Spleen (tissue), 11 donors: ENCODE results near the gene SPAG17. TPM values are rescaled to one million over a fixed set of nuclear protein-coding genes. Genes with fewer than 3 reads are reported as not detected.

Source experiments
- DNase-seq: peaks from one replicate; pipeline ENCODE4 v3.0.0-alpha.2; 2020
- H3K27ac ChIP-seq, 8 donors: fragments of 200-600 bp; sonication (generic) in 7 of 8; 1 replicate in 4 of 8; 2 replicates in 4 of 8; pipeline versions ENCODE4 v1.5.0 to v1.8.0; 2016 to 2021; ENCODE audit warnings: inconsistent platforms in 4 of 8, mild to moderate bottlenecking in 4 of 8, moderate library complexity in 1 of 8
- H3K27me3 ChIP-seq, 7 donors: fragments of 200-600 bp; sonication (generic) in 6 of 7; replicated peaks in 1 of 7; 1 replicate in 4 of 7; 2 replicates in 3 of 7; pipeline versions ENCODE4 v1.5.0 to v1.8.0; 2016 to 2021; ENCODE audit warnings: inconsistent platforms in 3 of 7, mild to moderate bottlenecking in 1 of 7
- H3K36me3 ChIP-seq, 6 donors: fragments of 200-600 bp; sonication (generic) in 5 of 6; 1 replicate in 4 of 6; 2 replicates in 2 of 6; pipeline versions ENCODE4 v1.5.0 to v1.8.0; 2016 to 2021; ENCODE audit warnings: inconsistent platforms in 2 of 6
- H3K4me1 ChIP-seq, 6 donors: fragments of 200-600 bp; sonication (generic) in 5 of 6; 1 replicate in 3 of 6; 2 replicates in 3 of 6; pipeline versions ENCODE4 v1.5.0 to v1.8.0; 2016 to 2021; ENCODE audit warnings: inconsistent platforms in 3 of 6
- H3K4me3 ChIP-seq, 8 donors: fragments of 200-600 bp; sonication (generic) in 7 of 8; 1 replicate in 4 of 8; 2 replicates in 4 of 8; pipeline versions ENCODE4 v1.5.0 to v1.8.0; 2016 to 2021; ENCODE audit warnings: inconsistent platforms in 4 of 8, mild to moderate bottlenecking in 4 of 8, moderate library complexity in 2 of 8
- H3K9me3 ChIP-seq, 8 donors: fragments of 200-600 bp; sonication (generic) in 7 of 8; 1 replicate in 4 of 8; 2 replicates in 4 of 8; pipeline versions ENCODE4 v1.5.0 to v1.8.0; 2016 to 2021; ENCODE audit warnings: inconsistent platforms in 4 of 8
- CTCF ChIP-seq, 11 experiments: fragments of 200-600 bp in 7 of 11; fragments of 450-650 bp in 4 of 11; sonication (generic) in 4 of 11; IDR thresholded peaks in 8 of 11; conservative IDR thresholded peaks in 3 of 11; 1 replicate in 7 of 11; 2 replicates in 4 of 11; pipeline versions ENCODE4 v1.4.0 to v1.8.0; 2016 to 2021; ENCODE audit warnings: antibody characterized with exemption in 11 of 11, inconsistent platforms in 4 of 11, mild to moderate bottlenecking in 1 of 11
- POLR2A ChIP-seq, 3 donors: fragments of 450-650 bp; IDR thresholded peaks; one replicate each; pipeline ENCODE4 v1.5.1; 2017; ENCODE audit warnings: antibody characterized with exemption in 3 of 3, mild to moderate bottlenecking in 1 of 3
- POLR2AphosphoS5 ChIP-seq, 3 donors: sonication (generic); formaldehyde crosslinking; IDR thresholded peaks; one replicate each; pipeline ENCODE4 v1.5.1; 2017; ENCODE audit warnings: antibody characterized with exemption in 3 of 3
- WGBS, 5 donors: extraction: QIAGEN DNeasy Blood & Tissue Kit in 3 of 5; methylation state at CpG; one replicate each; pipeline versions ENCODE4 v1.1.5 to v1.1.7; 2013 to 2018; 5-methylcytosine and 5-hydroxymethylcytosine counted together
- intact Hi-C: fragments of 100-400 bp; cut with DNase I; formaldehyde crosslinking; loops from one replicate; pipeline ENCODE4 v1.15.0; 2023; ENCODE audit warnings: low total_unique reads
- polyA plus RNA-seq, 3 donors: library from polyadenylated mRNA; stranded (reverse); fragments of 200-250 nt; gene quantifications; one replicate each; pipeline ENCODE4 v1.2.1, GENCODE V29; 2013
- total RNA-seq, 7 donors: library from RNA; depleted of rRNA in 3 of 7; stranded (reverse); fragments of >200 nt in 3 of 7; fragmentation: NEBNext Ultra II Directional in 4 of 7; extraction: Animal tissue kit (Norgen Biotek cat#: 25700) in 4 of 7; gene quantifications; one replicate each; pipeline versions ENCODE4 v1.1.0 to v1.2.1, GENCODE V29; 2016 to 2021
- donor health status: healthy with polysubstance abuse.
- donor health status: DM: no; HTN: no; CAD: no; lungs with moderate emphysema.
- donor health status: DM: no; HTN: no; CAD: no.
- donor health status: Bipolar disorder and iron deficiency.
- donor health status: healthy.
- donor health status: DM: no; HTN: no; CAD: no.
- donor health status: DM: yes; HTN: yes; CAD: no.

The SPAG17 gene
- total and polyA plus RNA-seq, 10 donors, result under 0.01 to 0.91 (median 0.28) TPM; not detected in 5

- H3K9me3 ChIP-seq, result no peaks in the 10 kb centered on the region
- no peaks in the 10 kb centered on the region for H3K4me1 ChIP-seq
- 86 to 93% (median 89%) methylated on average over 3 of the region's 3 CpGs for WGBS, 5 donors
- TF ChIP-seq POLR2AphosphoS5 (IDR thresholded peaks at IDR 0.05) (no peak), CTCF (IDR thresholded peaks at IDR 0.05 in 8 of 11, conservative IDR thresholded peaks at IDR 0.05 in 3 of 11) (no peak), POLR2A (IDR thresholded peaks at IDR 0.05) (no peak)
- H3K27ac ChIP-seq, result no peak overlapping the region
- peaks cover 0 to 8% (median 0%) of the 10 kb centered on the region in 7 donors for H3K27me3 ChIP-seq
- no peak for DNase-seq
- no peak overlapping the region for H3K4me3 ChIP-seq
- intact Hi-C loops, result no loop called here
- no peaks in the 10 kb centered on the region for H3K36me3 ChIP-seq
Observed at GRCh38 chr1:118137900-118138299, 47.1 kb downstream of the SPAG17 start.

DNA sequence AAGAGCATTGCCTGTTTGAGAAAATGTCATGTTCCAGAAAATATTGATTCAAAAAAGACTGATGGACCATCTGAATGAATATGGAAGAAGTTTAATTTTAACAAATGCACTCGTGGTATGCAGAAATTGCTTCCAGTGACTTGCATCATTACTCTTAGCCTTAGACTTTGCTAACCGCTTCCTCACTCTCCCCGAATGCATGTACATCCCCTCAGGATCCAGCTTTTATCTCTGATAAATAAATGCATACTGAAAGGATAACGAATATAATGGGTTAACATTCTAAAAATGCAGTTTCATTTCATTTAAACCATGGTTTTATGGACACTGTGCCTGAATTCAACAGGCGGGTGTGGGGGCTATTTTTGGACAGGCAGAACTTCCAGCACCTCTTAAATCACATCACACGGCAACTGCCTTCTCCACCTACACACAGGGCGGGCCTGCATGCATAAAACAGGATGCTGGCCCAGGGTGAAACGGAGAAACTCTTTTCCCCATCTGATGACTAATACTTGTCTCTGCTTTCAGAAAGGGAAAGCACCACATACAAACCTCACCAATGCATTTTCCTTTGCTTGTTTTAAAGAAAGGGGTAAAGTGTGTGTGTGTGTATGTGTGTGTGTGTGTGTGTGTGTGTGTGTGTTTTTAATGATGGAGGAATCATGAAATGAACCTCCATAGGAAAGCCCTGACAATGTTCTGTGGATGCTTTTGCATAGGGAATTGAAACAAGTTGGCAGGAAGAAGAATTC is 48.7 kb downstream of the SPAG17 start:
- no peak for DNase-seq
- 25 to 31% (median 28%) methylated on average over 8 of the region's 8 CpGs for WGBS, 5 donors

GRCh38 chr1:118132000-118132399 is 53.0 kb downstream of the SPAG17 start:
- Histone ChIP-seq H3K9me3 (no peaks in the 10 kb centered on the region), H3K4me3 (no peak overlapping the region), H3K27me3 (peaks cover 0 to 16% (median 0%) of the 10 kb centered on the region in 7 donors), H3K27ac (no peak overlapping the region), H3K4me1 (no peaks in the 10 kb centered on the region), H3K36me3 (no peaks in the 10 kb centered on the region)
- DNase-seq, result no peak
- 79 to 93% (median 85%) methylated on average over 5 of the region's 5 CpGs for WGBS, 5 donors
- TF ChIP-seq CTCF (IDR thresholded peaks at IDR 0.05 in 8 of 11, conservative IDR thresholded peaks at IDR 0.05 in 3 of 11) (no peak), POLR2A (IDR thresholded peaks at IDR 0.05) (no peak), POLR2AphosphoS5 (IDR thresholded peaks at IDR 0.05) (no peak)
- intact Hi-C loops, result no loop called here

More for the DNA sequence above, 48.7 kb downstream of the SPAG17 start:
- intact Hi-C loops, result no loop called here
- no peaks in the 10 kb centered on the region for H3K36me3 ChIP-seq
- peaks cover 0 to 16% (median 0%) of the 10 kb centered on the region in 7 donors for H3K27me3 ChIP-seq
- TF ChIP-seq POLR2A (IDR thresholded peaks at IDR 0.05) (no peak), POLR2AphosphoS5 (IDR thresholded peaks at IDR 0.05) (no peak), CTCF (IDR thresholded peaks at IDR 0.05 in 8 of 11, conservative IDR thresholded peaks at IDR 0.05 in 3 of 11) (no peak)
- no peaks in the 10 kb centered on the region for H3K9me3 ChIP-seq
- no peak overlapping the region for H3K27ac ChIP-seq
- no peaks in the 10 kb centered on the region for H3K4me1 ChIP-seq
- H3K4me3 ChIP-seq, result no peak overlapping the region

DNA sequence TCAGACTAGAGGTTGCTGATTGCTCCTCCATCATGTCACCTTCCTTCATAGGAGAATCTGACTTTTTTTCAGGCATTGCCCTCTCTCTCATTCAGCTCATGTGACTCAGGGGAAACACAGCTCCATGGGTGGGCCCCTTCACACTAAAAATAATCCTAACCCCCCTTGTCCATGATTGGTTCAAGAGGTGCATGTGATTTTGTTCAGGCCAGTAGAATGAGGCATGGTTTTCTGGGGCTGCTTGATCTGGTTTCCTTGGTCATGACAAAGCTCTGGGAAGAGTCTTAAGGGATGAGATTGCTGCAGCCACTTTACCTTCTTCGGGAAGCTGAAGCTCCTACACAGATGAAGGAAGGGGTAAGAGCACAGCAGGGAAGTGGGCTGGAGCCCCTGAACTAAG is 56.3 kb downstream of the SPAG17 start:
- 75 to 90% (median 83%) methylated on average over 1 of the region's 1 CpG for WGBS, 5 donors

More for the DNA sequence above, 56.3 kb downstream of the SPAG17 start:
- TF ChIP-seq POLR2A (IDR thresholded peaks at IDR 0.05), result no peak
- TF ChIP-seq CTCF (IDR thresholded peaks at IDR 0.05 in 8 of 11, conservative IDR thresholded peaks at IDR 0.05 in 3 of 11), result no peak
- TF ChIP-seq POLR2AphosphoS5 (IDR thresholded peaks at IDR 0.05), result no peak
- Histone ChIP-seq H3K4me3 (no peak overlapping the region), H3K27ac (no peak overlapping the region), H3K4me1 (no peaks in the 10 kb centered on the region), H3K9me3 (no peaks in the 10 kb centered on the region), H3K36me3 (no peaks in the 10 kb centered on the region), H3K27me3 (peaks cover 0 to 16% (median 0%) of the 10 kb centered on the region in 7 donors)
- no peak for DNase-seq
- intact Hi-C loops, result no loop called here
